Upper lobe of left lung (tissue), 6 donors: ENCODE data around the gene RBM19. TPM values are rescaled to one million over a fixed set of nuclear protein-coding genes. Genes with fewer than 3 reads are reported as not detected.
A peak's percentile ranks its signal among the peaks of the same experiment; 100 is the strongest.

Experiments used
- ATAC-seq, 2 donors: fragments of 200-7000 bp; cut with Tn5 transposase; one replicate each; pipeline ENCODE4 v1.9.1; 2022; ENCODE audit warnings: mild to moderate bottlenecking in 2 of 2, moderate library complexity in 2 of 2; ENCODE audit not compliant: low FRiP score in 2 of 2
- DNase-seq, 2 donors: peaks; one replicate each; pipeline ENCODE4 v3.0.0-alpha.2; 2019 to 2020
- H3K27ac ChIP-seq, 4 donors: fragments of 200-600 bp; sonication (generic); one replicate each; pipeline ENCODE4 v1.5.1; 2016 to 2019
- H3K27me3 ChIP-seq, 4 donors: fragments of 200-600 bp; sonication (generic); one replicate each; pipeline ENCODE4 v1.5.1; 2017 to 2019
- H3K36me3 ChIP-seq, 4 donors: fragments of 200-600 bp; sonication (generic); one replicate each; pipeline ENCODE4 v1.5.1; 2016 to 2019
- H3K4me1 ChIP-seq, 4 donors: fragments of 200-600 bp; sonication (generic); one replicate each; pipeline ENCODE4 v1.5.1; 2018 to 2019
- H3K4me3 ChIP-seq, 4 donors: fragments of 200-600 bp; sonication (generic); one replicate each; pipeline ENCODE4 v1.5.1; 2017 to 2019; ENCODE audit warnings: mild to moderate bottlenecking in 2 of 4, moderate library complexity in 1 of 4
- H3K9me3 ChIP-seq, 4 donors: fragments of 200-600 bp; sonication (generic); one replicate each; pipeline ENCODE4 v1.5.1; 2018 to 2019
- EP300 ChIP-seq, 4 donors: sonication (generic); formaldehyde crosslinking; IDR thresholded peaks; one replicate each; pipeline ENCODE4 v1.5.1; 2017; ENCODE audit warnings: antibody characterized with exemption in 4 of 4, control low read depth in 2 of 4
- POLR2A ChIP-seq, 4 donors: fragments of 450-650 bp; IDR thresholded peaks; one replicate each; pipeline ENCODE4 v1.5.1; 2016 to 2017; ENCODE audit warnings: antibody characterized with exemption in 4 of 4, mild to moderate bottlenecking in 2 of 4
- POLR2AphosphoS5 ChIP-seq, 2 donors: sonication (generic); formaldehyde crosslinking; IDR thresholded peaks; one replicate each; pipeline ENCODE4 v1.5.1; 2017; ENCODE audit warnings: antibody characterized with exemption in 2 of 2
- WGBS, 2 donors: methylation state at CpG; one replicate each; pipeline ENCODE4 v1.1.5; 2017 to 2018; 5-methylcytosine and 5-hydroxymethylcytosine counted together
- total RNA-seq, 6 donors: library from RNA; depleted of rRNA in 4 of 6; stranded (reverse); fragments of >200 nt in 4 of 6; gene quantifications; one replicate each; pipeline versions ENCODE4 v1.1.0 to v1.2.1, GENCODE V29; 2016 to 2021
- TF ChIP-seq, protein P1 (sequence below), 6 experiments: fragments of 450-650 bp in 4 of 6; fragments of 200-600 bp in 2 of 6; sonication (generic) in 2 of 6; IDR thresholded peaks; one replicate each; pipeline ENCODE4 v1.5.1; 2016 to 2019; ENCODE audit warnings: antibody characterized with exemption in 6 of 6
- donor health status: DM: no; HTN: no; CAD: no; lungs with moderate emphysema.
- donor health status: DM: no; HTN: yes; CAD: no; lungs with severe emphysema.

RBM19 gene
- total RNA-seq, 6 donors from 2014 or later, result 25.5 to 131 (median 39.9) TPM

DNA sequence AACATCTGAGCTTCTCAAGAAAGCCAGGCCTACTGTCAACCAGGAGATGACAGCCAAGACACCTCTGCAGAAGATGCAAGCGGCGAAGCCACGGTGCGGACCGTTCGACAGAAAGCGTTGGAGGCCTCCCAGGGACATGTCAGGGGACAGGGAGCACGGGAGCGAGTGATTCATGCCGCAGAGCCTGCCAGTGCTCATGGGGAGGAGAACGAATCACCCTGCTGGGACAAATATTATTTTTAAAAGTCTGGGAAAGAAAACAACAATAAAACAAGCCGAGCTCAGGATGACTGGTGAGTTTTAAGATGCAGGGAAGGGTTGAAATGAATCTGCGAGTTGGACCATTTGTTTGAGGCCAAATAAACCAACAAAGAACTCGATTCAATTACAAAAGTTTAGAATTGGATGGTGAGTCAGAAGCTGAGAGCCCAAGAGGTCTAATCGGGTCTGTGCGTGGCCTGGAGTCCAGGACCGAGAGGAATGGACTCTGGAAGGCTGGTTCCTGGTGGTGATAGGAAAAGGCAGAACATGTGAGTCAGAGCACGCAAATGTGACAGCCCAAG, 91.0 kb downstream of the RBM19 start:
- no peaks in the 10 kb centered on the region for H3K27me3 ChIP-seq
- H3K4me3 ChIP-seq, result no peak overlapping the region
- H3K27ac ChIP-seq, result no peak overlapping the region
- H3K4me1 ChIP-seq, result no peaks in the 10 kb centered on the region
- no peak for ATAC-seq
- TF ChIP-seq POLR2A (IDR thresholded peaks at IDR 0.05) (no peak), POLR2AphosphoS5 (IDR thresholded peaks at IDR 0.05) (no peak), EP300 (IDR thresholded peaks at IDR 0.05) (no peak)
- TF ChIP-seq, protein P1, sequence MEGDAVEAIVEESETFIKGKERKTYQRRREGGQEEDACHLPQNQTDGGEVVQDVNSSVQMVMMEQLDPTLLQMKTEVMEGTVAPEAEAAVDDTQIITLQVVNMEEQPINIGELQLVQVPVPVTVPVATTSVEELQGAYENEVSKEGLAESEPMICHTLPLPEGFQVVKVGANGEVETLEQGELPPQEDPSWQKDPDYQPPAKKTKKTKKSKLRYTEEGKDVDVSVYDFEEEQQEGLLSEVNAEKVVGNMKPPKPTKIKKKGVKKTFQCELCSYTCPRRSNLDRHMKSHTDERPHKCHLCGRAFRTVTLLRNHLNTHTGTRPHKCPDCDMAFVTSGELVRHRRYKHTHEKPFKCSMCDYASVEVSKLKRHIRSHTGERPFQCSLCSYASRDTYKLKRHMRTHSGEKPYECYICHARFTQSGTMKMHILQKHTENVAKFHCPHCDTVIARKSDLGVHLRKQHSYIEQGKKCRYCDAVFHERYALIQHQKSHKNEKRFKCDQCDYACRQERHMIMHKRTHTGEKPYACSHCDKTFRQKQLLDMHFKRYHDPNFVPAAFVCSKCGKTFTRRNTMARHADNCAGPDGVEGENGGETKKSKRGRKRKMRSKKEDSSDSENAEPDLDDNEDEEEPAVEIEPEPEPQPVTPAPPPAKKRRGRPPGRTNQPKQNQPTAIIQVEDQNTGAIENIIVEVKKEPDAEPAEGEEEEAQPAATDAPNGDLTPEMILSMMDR (IDR thresholded peaks at IDR 0.05), result no peak
- WGBS, 2 donors, result 94 to 95% methylated on average over 18 of the region's 18 CpGs
- peak in 1 of 2 donors; percentile 53 for DNase-seq
- H3K9me3 ChIP-seq, result no peaks in the 10 kb centered on the region
- peaks cover 0 to 17% (median 7%) of the 10 kb centered on the region in 4 donors for H3K36me3 ChIP-seq

GRCh38 chr12:113874326-113874725, 91.8 kb downstream of the RBM19 start:
- TF ChIP-seq, protein P1 (IDR thresholded peaks at IDR 0.05), result no peak
- TF ChIP-seq POLR2A (IDR thresholded peaks at IDR 0.05) (no peak), POLR2AphosphoS5 (IDR thresholded peaks at IDR 0.05) (no peak), EP300 (IDR thresholded peaks at IDR 0.05) (no peak)
- DNase-seq (no peak), ATAC-seq (no peak)
- H3K36me3 ChIP-seq, result peaks cover 0 to 17% (median 7%) of the 10 kb centered on the region in 4 donors
- no peaks in the 10 kb centered on the region for H3K9me3 ChIP-seq
- H3K27ac ChIP-seq, result no peak overlapping the region
- WGBS, 2 donors, result 94 to 97% methylated on average over 10 to 11 of the region's 11 CpGs
- no peak overlapping the region for H3K4me3 ChIP-seq
- no peaks in the 10 kb centered on the region for H3K4me1 ChIP-seq
- no peaks in the 10 kb centered on the region for H3K27me3 ChIP-seq

DNA sequence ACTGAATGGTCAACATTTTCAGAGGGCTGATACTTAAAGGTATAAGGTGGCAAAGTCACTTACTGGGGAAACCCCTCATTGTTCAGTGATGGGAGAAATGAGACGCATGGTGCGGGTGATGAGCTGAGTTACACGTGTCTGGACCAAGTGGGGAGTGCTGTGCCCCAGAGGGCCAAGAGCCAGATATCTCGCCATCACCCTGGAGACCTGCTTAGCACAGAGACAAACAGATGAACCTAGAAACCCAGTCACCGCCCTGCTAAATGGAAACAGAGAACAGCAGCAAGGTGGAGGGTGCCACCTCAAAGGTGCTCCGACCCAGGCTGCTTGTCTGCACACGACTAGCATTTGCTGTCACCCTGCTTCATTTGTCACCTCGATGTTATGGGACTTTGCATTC, 92.4 kb downstream of the RBM19 start:
- TF ChIP-seq, protein P1 (IDR thresholded peaks at IDR 0.05), result no peak
- TF ChIP-seq EP300 (IDR thresholded peaks at IDR 0.05) (no peak), POLR2AphosphoS5 (IDR thresholded peaks at IDR 0.05) (no peak), POLR2A (IDR thresholded peaks at IDR 0.05) (no peak)
- H3K27ac ChIP-seq, result no peak overlapping the region
- H3K36me3 ChIP-seq, result peaks cover 0 to 17% (median 7%) of the 10 kb centered on the region in 4 donors
- no peak overlapping the region for H3K4me3 ChIP-seq
- no peaks in the 10 kb centered on the region for H3K4me1 ChIP-seq
- no peaks in the 10 kb centered on the region for H3K27me3 ChIP-seq
- no peaks in the 10 kb centered on the region for H3K9me3 ChIP-seq
- DNase-seq (no peak), ATAC-seq (no peak)
- 93 to 95% methylated on average over 8 of the region's 8 CpGs for WGBS, 2 donors

DNA sequence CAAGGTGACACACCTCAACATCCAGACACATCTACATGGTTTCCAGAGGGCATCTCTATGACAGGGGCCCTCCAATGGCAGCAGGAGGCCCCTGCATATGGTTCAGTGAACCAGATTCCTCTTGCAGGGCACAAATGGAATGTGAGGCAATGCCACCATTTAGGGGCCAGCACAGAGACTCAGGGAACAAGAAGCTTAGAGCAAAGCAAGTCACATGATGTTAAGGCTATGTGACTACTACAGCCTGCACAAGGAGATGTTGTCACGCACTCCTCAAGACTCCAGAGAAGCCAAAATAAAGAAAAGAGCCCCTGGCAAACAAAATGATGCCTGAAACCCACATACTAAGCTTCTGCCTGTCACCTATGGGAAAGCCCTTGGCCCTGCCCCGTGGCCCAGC, 95.2 kb downstream of the RBM19 start:
- ATAC-seq (no peak), DNase-seq (no peak)
- TF ChIP-seq, protein P1 (IDR thresholded peaks at IDR 0.05), result no peak
- TF ChIP-seq POLR2A (IDR thresholded peaks at IDR 0.05) (no peak), EP300 (IDR thresholded peaks at IDR 0.05) (no peak), POLR2AphosphoS5 (IDR thresholded peaks at IDR 0.05) (no peak)
- no peak overlapping the region for H3K4me3 ChIP-seq
- H3K36me3 ChIP-seq, result peaks cover 0 to 14% (median 6%) of the 10 kb centered on the region in 4 donors
- no peaks in the 10 kb centered on the region for H3K27me3 ChIP-seq
- WGBS, 2 donors, result 87 to 91% methylated on average over 2 of the region's 2 CpGs
- no peaks in the 10 kb centered on the region for H3K4me1 ChIP-seq
- H3K27ac ChIP-seq, result no peak overlapping the region
- no peaks in the 10 kb centered on the region for H3K9me3 ChIP-seq

DNA sequence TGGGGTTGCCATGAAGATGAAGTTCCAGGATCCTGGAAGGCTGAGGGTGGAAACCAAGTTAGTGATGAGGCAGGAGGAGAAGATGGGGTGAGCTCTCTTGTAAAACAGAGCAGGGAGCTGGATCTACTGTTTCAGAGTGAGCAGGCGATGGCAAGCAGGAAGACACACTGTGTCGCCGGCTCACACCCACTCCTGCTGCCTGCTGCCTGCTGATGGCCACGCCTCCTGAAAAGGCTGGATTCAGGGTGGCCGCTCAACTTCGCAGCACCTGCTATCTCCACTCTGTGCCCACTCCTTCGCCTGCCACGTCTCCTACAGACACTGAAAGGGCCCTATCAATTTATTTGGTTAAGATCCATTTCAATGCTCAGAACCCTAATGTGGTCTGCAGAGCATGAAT, 96.1 kb downstream of the RBM19 start:
- H3K9me3 ChIP-seq, result no peaks in the 10 kb centered on the region
- no peaks in the 10 kb centered on the region for H3K27me3 ChIP-seq
- no peak overlapping the region for H3K27ac ChIP-seq
- H3K4me3 ChIP-seq, result no peak overlapping the region
- ATAC-seq (no peak), DNase-seq (no peak)
- TF ChIP-seq, protein P1 (IDR thresholded peaks at IDR 0.05), result no peak
- TF ChIP-seq POLR2A (IDR thresholded peaks at IDR 0.05), result no peak
- no peak for TF ChIP-seq EP300 (IDR thresholded peaks at IDR 0.05)
- TF ChIP-seq POLR2AphosphoS5 (IDR thresholded peaks at IDR 0.05), result no peak
- WGBS, 2 donors, result 90% methylated on average over 8 of the region's 8 CpGs
- H3K4me1 ChIP-seq, result no peaks in the 10 kb centered on the region
- H3K36me3 ChIP-seq, result peaks cover 0 to 13% (median 6%) of the 10 kb centered on the region in 4 donors
